Lower leg skin (tissue), 3 donors: ENCODE measurements around the gene PRPSAP2.

Source experiments
- POLR2A ChIP-seq, 2 donors: fragments of 450-650 bp; IDR thresholded peaks; one replicate each; pipeline ENCODE4 v1.6.1; 2016 to 2017; ENCODE audit warnings: antibody characterized with exemption in 2 of 2, mild to moderate bottlenecking in 1 of 2, moderate library complexity in 1 of 2
- TF ChIP-seq, protein P1 (sequence below), 3 donors: fragments of 450-650 bp; IDR thresholded peaks; one replicate each; pipeline ENCODE4 v1.5.1; 2016; ENCODE audit warnings: antibody characterized with exemption in 3 of 3, mild to moderate bottlenecking in 3 of 3, moderate library complexity in 2 of 3

DNA sequence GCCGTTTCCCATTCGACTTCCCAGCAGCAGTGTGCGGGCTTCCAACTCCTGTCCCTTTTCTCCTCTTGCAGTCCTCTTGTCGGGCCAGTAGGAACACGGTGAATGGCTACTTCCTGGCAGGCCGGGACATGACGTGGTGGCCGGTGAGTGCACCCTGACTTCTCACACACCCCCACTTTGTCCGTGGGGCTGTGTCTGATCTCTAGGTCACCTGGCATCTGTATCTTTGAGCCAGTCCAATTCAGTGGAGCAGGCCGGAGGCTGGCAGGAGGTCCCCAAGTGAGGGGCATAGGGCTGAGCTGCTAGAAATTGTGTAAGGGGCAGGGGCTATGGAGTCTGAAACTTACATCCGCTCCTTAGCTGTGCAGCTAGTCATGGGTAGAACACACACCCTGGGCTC is 100.7 kb downstream of the PRPSAP2 start:
- TF ChIP-seq, protein P1, sequence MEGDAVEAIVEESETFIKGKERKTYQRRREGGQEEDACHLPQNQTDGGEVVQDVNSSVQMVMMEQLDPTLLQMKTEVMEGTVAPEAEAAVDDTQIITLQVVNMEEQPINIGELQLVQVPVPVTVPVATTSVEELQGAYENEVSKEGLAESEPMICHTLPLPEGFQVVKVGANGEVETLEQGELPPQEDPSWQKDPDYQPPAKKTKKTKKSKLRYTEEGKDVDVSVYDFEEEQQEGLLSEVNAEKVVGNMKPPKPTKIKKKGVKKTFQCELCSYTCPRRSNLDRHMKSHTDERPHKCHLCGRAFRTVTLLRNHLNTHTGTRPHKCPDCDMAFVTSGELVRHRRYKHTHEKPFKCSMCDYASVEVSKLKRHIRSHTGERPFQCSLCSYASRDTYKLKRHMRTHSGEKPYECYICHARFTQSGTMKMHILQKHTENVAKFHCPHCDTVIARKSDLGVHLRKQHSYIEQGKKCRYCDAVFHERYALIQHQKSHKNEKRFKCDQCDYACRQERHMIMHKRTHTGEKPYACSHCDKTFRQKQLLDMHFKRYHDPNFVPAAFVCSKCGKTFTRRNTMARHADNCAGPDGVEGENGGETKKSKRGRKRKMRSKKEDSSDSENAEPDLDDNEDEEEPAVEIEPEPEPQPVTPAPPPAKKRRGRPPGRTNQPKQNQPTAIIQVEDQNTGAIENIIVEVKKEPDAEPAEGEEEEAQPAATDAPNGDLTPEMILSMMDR (IDR thresholded peaks at IDR 0.05) = no peak
- no peak for TF ChIP-seq POLR2A (IDR thresholded peaks at IDR 0.05)
